Loucy (cell line): Measurements from ENCODE around the gene CTNND2.

Experiments used
- EZH2phosphoT487 ChIP-seq: fragments of 200-600 bp; IDR thresholded peaks from 2 replicates; pipeline ENCODE4 v1.6.1; 2018; ENCODE audit warnings: antibody characterized with exemption, mild to moderate bottlenecking, moderate library complexity, borderline replicate concordance
- TF ChIP-seq, protein P1 (sequence below): fragments of 200-600 bp; sonication (generic); conservative IDR thresholded peaks from 2 replicates; pipeline ENCODE4 v1.5.1; 2014; ENCODE audit warnings: mild to moderate bottlenecking, antibody characterized with exemption, low read length

DNA sequence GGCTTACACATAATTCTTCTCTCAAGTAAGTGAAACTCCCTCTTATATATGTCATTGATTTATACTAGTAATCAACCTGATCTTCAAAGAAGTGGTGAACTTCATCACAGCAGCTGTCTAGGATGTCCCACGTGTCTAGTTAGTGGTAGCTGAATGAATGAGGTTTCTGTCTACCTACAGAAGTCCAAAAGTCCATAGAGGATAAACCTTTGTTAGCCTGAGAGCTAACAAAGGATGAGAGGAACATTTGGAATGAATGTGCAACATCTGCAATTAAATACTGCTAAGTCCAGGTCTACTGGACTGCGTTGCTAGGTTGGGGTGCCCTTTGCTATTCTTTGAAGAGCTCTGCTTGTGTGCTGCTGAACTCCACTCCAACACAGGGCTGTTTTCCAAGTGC, 929.4 kb downstream of the CTNND2 start:
- TF ChIP-seq, protein P1, sequence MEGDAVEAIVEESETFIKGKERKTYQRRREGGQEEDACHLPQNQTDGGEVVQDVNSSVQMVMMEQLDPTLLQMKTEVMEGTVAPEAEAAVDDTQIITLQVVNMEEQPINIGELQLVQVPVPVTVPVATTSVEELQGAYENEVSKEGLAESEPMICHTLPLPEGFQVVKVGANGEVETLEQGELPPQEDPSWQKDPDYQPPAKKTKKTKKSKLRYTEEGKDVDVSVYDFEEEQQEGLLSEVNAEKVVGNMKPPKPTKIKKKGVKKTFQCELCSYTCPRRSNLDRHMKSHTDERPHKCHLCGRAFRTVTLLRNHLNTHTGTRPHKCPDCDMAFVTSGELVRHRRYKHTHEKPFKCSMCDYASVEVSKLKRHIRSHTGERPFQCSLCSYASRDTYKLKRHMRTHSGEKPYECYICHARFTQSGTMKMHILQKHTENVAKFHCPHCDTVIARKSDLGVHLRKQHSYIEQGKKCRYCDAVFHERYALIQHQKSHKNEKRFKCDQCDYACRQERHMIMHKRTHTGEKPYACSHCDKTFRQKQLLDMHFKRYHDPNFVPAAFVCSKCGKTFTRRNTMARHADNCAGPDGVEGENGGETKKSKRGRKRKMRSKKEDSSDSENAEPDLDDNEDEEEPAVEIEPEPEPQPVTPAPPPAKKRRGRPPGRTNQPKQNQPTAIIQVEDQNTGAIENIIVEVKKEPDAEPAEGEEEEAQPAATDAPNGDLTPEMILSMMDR, result no peak
- TF ChIP-seq EZH2phosphoT487, result no peak
